GM18519 (cell line): Measurements from ENCODE around the gene DNAJC7.

Experiments used
- ATAC-seq: cut with Tn5 transposase; IDR thresholded peaks from one replicate; pipeline ENCODE4 v1.9.1; 2021; ENCODE audit warnings: mild to moderate bottlenecking, moderate library complexity; ENCODE audit not compliant: unreplicated experiment, low FRiP score

The DNAJC7 gene

GRCh38 chr17:42016941-42017865 lies at the start of gene DNAJC7:
TSS of gene DNAJC7 (minus strand) at chr17:42017439. CDS start at chr17:42017416, 23 bp downstream.
- peak; percentile 48 for ATAC-seq

DNA sequence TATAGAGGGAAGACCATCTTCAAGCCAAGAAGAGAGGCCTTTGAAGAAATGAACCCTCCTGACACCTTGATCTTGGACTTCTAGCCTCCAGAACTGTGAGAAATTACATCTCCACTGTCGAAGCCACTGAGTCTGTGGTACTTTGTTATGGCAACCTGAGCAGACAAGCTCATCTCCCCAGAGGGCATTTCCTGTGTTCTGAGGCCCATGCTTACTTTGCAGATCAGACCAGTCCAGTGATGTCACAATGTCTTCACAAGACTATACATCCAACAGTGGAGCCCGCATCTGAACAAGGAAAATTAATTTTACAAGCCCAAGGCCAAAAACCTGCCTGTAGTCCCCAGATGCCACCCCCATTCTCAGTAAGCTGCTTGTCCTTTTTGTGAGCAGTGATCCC lies 48.0 kb upstream of the DNAJC7 start:
- no peak for ATAC-seq

DNA sequence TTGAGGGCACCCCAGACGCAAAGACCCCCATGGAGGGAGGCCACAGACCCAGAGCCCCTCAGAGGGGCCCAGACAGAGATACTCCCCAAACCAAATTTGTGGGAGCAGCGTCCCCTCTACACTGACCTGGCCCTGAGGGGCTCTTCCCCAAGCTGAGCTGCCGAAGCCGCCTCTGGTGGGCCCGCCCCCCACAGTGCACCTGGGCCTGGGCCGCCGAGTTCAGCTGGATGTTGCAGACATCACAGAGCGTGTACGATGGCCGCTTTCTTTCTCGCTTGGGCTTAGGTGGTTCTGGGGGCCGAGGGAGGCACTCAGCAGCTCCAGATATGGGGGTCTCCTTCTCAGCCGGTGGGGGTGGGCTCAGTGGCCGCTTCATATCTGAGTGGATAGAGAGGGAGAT lies 45.4 kb upstream of the DNAJC7 start:
- no peak for ATAC-seq

DNA sequence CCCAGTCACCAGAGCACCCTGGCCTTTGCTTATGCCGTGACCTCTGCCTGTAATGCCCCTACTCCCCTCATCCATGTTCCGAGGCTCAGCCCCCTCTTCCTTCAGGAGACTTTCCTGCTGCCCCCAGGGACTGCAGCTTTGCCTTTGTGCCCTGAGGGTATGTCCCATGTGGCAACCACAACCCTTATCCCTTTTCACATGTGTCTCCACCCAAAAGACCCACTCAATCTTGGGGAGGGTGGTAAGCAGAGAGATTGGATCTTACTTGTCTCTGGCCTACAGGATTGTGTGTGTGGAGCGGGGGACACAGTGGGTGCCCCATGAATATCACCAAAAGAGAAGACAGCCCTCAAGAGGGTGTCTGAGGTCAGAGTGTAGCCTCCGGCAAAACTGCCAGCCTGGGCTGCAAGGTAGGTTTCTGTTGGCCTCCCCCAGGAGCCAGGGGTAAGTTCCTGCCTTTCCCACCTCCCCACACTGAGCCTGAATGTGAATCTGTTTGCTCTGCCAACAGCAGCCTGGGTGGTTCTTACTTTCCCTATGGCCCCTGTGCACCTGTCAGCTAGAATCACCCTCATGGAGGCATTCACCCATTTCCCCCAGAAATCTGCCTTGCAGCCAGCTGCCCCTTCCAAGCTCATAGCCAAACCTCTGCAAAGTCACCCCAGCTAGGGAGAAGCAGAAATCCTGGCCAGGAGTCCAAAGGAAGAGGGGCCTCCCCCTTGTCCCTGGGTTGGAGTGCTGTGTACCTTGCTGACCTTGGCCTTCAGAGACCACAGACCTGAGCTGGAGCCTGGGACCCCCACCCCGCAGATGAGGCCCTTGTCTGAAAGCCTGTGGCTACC lies 44.6 kb upstream of the DNAJC7 start:
- ATAC-seq, result no peak

DNA sequence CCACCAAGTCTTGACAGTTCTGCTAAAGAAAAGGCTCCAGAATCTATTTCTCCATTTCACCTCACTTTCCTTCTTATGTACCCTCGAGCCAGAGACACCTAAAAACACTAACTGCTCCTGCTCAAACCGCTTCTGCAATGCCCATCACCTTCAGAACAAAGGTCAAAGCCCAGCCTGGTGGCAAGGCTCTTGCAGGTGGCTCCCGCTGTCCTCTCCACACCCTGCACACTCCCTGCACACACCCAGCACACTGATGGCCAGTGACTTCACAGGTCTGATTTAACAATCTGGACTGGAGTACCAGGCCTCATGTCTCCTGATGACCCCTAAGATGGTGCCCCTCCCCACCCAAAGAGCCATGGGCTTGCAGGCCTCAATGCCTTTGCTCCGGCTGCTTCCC lies 43.0 kb upstream of the DNAJC7 start:
- ATAC-seq, result no peak

GRCh38 chr17:42059815-42060214 lies 42.6 kb upstream of the DNAJC7 start:
- ATAC-seq, result no peak

DNA sequence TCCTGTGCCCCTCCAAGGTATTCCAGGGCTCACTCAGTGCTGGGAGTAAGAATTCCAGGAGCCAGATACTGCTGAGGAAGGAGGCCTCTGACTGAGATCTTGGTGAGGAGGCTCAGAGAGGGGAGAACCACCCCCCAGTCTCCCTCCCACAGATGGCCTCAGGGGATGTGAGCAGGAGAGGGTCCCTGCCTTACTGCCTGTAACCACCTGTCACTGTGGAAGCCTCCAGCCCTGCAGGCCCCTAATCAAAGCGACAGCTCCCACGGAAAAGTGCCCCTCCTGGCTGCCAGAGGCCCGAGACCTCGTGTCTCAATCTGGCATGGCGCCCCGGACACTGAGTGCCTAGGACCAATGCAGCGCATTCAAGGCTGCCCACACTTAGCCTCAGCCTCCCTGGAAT lies 40.8 kb upstream of the DNAJC7 start:
- ATAC-seq, result no peak

DNA sequence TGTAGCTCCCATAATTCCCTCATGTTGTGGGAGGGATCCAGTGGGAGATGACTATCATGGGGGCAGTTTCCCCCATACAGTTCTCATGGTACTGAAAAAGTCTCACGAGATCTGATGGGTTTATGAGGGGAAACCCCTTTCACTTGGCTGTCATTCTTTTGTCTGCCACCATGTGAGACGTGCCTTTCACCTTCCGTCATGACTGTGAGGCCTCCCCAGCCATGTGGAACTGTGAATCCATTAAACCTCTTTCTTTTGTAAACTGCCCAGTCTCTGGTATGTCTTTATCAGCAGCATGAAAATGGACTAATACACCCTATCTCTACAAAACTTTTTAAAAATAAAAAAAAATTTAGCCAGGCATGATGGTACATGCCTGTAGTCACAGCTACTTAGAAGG lies 39.4 kb upstream of the DNAJC7 start:
- ATAC-seq, result no peak

- no peak for ATAC-seq
Measured at GRCh38 chr17:42055496-42055895, 38.3 kb upstream of the DNAJC7 start.

- no peak for ATAC-seq
Measured at GRCh38 chr17:42055027-42055426, 37.8 kb upstream of the DNAJC7 start.

GRCh38 chr17:42053731-42054500 lies 36.7 kb upstream of the DNAJC7 start:
- no peak for ATAC-seq

- ATAC-seq, result no peak
Measured at GRCh38 chr17:42052346-42052877, 35.2 kb upstream of the DNAJC7 start.

GRCh38 chr17:42051645-42052044 lies 34.4 kb upstream of the DNAJC7 start:
- ATAC-seq, result no peak

DNA sequence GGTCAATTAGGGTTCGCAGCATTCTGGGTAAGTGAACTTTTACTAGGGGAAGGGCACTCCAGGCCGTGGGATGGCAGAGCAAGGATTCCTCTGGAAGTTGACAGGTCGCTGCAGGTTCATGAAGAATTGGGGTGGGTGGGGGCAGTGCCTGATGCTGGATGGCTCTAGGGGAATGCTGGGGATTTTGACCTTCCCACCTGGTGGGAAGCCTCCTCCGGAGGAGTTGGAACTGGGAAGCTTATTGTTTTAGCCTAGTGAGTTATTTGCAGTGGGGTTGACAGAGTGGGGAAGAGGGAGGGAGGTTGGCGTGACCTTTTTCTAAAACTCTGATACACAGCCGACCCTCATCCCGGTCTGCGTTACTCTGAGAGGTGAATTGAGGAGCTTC lies 33.8 kb upstream of the DNAJC7 start:
- no peak for ATAC-seq

GRCh38 chr17:42050393-42051012 lies 33.3 kb upstream of the DNAJC7 start, which contains the start of gene C17orf113:
TSS of gene C17orf113 (minus strand) at chr17:42050601. CDS start at chr17:42043376, 7,225 bp downstream.
- no peak for ATAC-seq

DNA sequence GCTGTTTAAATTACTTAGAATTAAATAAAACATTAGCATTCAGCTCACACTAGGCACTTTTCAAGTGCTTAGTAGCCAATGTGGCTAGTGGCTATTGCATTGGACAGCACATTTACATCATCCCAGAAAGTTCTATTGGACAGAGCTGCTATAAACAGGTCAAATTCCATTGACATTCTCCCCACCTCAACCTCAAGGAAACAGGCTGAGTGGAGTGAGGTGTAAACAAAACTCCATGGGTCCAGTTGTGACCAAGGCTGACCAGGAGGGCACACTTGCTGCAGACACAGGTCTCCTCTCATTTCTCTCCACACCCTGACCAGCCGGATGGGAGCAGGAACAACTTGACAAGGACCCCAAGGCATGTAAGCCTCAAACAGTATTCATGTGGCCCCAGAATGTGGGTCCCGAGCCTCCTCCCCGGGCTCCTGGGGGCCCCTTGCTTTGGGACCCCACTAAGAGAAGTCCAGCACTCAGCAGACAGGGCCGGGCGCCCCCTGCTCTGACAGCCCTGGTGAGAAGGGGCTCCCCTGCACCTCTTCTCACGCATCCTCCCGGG lies 32.7 kb upstream of the DNAJC7 start:
- no peak for ATAC-seq

DNA sequence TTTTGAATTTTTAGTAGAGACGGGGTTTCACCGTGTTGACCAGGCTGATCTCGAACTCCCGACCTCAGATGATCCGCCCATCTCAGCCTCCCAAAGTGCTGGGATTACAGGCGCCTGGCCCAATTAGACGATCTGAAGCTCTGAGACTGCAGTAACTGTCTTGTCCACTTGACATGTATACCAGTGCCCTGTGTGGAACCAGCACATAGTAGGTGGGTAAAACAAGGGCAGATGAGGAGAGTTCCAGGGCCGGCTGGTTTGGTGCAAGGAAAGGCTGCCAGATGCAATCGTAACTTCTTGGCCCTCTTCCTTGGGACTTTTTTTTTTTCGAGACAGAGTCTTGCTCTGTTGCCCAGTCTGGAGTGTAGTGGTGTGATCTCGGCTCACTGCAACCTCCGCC lies 30.1 kb upstream of the DNAJC7 start:
- ATAC-seq, result no peak

GRCh38 chr17:42045719-42046118 lies 28.5 kb upstream of the DNAJC7 start:
- no peak for ATAC-seq

GRCh38 chr17:42042598-42043319 lies 25.5 kb upstream of the DNAJC7 start:
- ATAC-seq, result no peak
